ENCODE measurements around the gene LUC7L. TPM values are rescaled to one million over a fixed set of nuclear protein-coding genes. Genes with fewer than 3 reads are reported as not detected.
"Not testable (repeated sequence)": the region's sequence is repeated elsewhere in the genome, so short reads cannot be mapped to it uniquely, and the experiment has no call there.

LUC7L gene
- total RNA-seq, 1 donor from 2014 or later = 56.7 TPM

GRCh38 chr16:165539-166374 lies 63.5 kb downstream of the LUC7L start, which contains the start of gene HBM:
HBM (plus strand) TSS chr16:165978; CDS start chr16:165998, 20 bp downstream.
- DNase-seq (ENCODE audit: low spot score) = no peak

- DNase-seq (ENCODE audit: low spot score) = no peak
Measured at GRCh38 chr16:164827-165538, 64.3 kb downstream of the LUC7L start.

- not testable (repeated sequence) for DNase-seq (ENCODE audit: low spot score)
Measured at GRCh38 chr16:164134-164823, 65.0 kb downstream of the LUC7L start.

- not testable (repeated sequence) for DNase-seq (ENCODE audit: low spot score)
Measured at GRCh38 chr16:163696-164095, 65.6 kb downstream of the LUC7L start.

GRCh38 chr16:163139-163538 lies 66.1 kb downstream of the LUC7L start:
- DNase-seq (ENCODE audit: low spot score) = not testable (repeated sequence)

GRCh38 chr16:162271-162991 lies 66.8 kb downstream of the LUC7L start:
- no peak for DNase-seq (ENCODE audit: low spot score)

- no peak for DNase-seq (ENCODE audit: low spot score)
Measured at GRCh38 chr16:160691-161190, 68.5 kb downstream of the LUC7L start.

- DNase-seq (ENCODE audit: low spot score) = not testable (repeated sequence)
Measured at GRCh38 chr16:160242-160641, 69.0 kb downstream of the LUC7L start.

GRCh38 chr16:159136-159849 lies 70.0 kb downstream of the LUC7L start:
- DNase-seq (ENCODE audit: low spot score) = no peak

GRCh38 chr16:155031-155398 lies 74.2 kb downstream of the LUC7L start:
- no peak for DNase-seq (ENCODE audit: low spot score)

GRCh38 chr16:154217-155030 lies 74.8 kb downstream of the LUC7L start:
- DNase-seq (ENCODE audit: low spot score) = no peak

- not testable (repeated sequence) for DNase-seq (ENCODE audit: low spot score)
Measured at GRCh38 chr16:153550-154216, 75.6 kb downstream of the LUC7L start.

GRCh38 chr16:153129-153521 lies 76.1 kb downstream of the LUC7L start:
- DNase-seq (ENCODE audit: low spot score) = not testable (repeated sequence)

- DNase-seq (ENCODE audit: low spot score) = no peak
Measured at GRCh38 chr16:152141-153128, 76.8 kb downstream of the LUC7L start, which contains the start of gene HBZ. HBZ (plus strand) TSS chr16:152644; CDS start chr16:152910, 266 bp downstream.

- DNase-seq (ENCODE audit: low spot score) = no peak
Measured at GRCh38 chr16:149024-149660, 80.1 kb downstream of the LUC7L start.

GRCh38 chr16:146646-147045 lies 82.6 kb downstream of the LUC7L start:
- DNase-seq (ENCODE audit: low spot score) = no peak

- DNase-seq (ENCODE audit: low spot score) = no peak
Measured at GRCh38 chr16:144797-145252, 84.4 kb downstream of the LUC7L start.
